HG03342 (cell line): Measurements from ENCODE around the gene IRX4.
"Not testable (repeated sequence)": the region's sequence is repeated elsewhere in the genome, so short reads cannot be mapped to it uniquely, and the experiment has no call there.

Experiments
- ATAC-seq: cut with Tn5 transposase; IDR thresholded peaks from one replicate; pipeline ENCODE4 v1.9.1; 2021; ENCODE audit warnings: mild to moderate bottlenecking, moderate library complexity; ENCODE audit not compliant: unreplicated experiment

Gene IRX4

DNA sequence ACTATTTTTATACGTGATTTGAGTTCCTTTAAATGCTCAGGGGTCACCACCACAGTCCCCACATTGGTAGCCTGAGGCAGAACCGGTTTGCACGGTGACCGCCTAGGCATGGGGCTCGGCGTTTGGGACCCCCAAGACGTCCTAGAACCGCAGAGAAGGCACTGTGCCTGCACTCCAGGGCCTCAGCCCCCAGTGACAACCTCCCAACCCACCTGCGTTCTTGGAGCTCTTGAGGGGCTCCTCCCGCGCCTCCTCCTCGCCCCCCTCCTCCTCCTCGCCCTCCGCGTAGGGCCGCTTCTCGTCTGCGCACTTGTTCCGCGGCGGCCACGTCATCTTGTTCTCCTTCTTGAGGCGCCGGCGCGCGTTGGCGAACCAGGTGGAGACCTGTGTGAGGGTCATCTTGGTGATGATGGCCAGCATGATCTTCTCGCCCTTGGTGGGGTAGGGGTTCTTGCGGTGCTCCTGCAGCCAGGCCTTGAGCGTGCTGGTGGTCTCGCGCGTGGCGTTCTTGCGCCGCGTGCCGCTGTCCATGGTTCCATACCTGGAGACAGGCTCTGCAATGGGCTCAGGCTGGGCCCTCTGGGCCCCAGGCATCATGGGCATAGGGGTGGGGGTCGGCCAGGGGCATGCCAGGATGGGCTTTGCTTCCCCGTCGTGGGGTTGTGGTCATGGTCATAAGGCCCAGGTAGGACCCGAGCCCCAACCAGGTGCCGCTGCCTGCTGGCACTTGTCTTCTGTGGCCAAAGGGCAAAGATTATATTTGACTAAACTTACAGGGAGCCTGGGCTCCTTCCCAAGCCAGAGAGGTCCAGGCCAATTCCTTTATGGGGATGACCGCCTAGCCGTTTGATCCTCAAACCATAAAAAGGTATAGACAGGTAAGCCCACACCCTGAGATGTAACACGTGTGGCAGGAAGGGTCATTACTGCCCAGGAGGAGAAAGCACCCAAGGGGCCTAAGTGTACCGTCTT, 3.1 kb downstream of the IRX4 start:
- no peak for ATAC-seq

DNA sequence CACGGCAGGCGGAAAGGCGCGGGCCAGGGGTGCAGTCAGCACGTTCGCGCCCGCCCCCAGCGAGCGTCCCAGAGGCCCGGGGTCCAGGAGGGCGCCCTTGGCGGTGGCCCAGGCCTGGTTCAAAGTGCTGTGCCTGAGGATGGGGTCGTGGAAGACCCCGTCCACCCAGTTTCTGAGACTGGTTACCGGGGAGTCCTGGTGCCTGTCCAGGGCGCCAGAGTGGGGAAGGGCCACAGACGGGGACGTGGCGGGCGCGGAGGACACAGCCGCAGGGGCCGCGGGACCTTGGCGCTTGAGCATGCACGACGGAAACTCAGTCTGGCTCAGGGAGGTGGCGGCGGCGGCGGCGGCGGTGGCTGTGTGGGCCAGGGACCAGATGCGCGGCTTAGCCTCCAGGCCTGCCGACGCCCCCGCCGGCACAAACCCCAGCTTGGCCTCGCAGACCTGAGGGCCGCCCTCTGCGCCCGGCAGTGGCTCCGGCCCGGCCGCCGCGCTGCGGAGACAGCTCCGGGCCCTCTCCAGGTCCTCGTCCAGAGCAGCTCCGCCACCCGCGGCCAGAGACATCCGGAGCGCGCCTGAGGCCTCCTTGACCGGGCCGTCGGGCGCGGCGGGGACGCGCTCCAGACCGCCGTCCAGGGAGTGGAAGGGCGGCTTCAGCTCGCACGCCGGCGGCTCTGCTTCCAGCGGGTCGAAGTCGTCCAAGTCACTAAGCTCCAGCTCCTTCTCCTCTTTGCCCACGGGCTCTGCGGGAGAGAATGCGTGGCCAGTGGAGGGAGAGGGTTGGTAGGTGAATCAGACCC, 4.5 kb downstream of the IRX4 start:
- ATAC-seq = no peak

DNA sequence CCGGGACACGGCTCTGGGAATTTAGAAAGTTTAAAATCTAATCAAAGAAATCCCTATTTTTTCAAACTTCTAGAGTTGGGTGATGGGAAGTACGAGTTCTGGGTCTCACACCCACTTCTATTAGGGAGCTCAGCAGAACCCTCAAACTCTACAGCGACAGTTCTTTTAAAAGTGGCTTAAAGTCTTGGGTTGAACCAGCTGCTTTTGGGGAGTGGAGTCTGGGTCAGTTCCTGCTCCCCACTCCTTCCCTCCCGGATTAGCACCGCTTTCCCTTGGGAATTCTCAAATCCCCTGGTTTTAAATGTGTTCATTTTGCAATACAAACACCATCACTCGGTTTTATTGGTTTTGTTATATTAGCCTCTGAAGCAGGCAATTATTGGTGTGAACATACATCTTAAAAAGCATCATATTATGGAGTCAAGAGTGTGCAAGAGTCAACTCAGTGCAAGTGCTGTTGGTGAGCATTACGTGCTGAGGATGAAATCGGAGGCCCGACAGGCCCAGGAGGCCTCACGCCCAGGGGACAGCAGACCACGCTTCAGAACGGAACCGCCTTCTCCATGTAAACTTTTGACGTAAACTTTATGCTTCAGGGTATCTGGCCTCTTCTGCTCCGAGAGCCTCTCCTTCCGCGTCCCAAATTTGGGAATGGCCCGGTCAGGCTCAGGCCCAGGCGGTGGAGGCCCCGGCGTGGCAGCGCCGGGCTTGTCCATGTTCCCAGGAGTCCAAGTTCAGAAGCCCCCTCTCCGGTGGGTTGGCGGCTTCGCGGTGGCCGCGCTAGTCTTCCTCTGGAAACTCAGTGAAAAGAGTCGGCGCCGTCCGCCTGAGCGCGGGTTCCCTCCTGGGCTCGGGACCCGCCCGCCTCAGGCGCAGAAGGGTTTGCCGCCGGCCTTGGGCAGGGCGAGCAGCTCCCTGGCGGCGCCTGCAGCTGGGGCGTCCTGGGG, 5.3 kb downstream of the IRX4 start:
- no peak for ATAC-seq

DNA sequence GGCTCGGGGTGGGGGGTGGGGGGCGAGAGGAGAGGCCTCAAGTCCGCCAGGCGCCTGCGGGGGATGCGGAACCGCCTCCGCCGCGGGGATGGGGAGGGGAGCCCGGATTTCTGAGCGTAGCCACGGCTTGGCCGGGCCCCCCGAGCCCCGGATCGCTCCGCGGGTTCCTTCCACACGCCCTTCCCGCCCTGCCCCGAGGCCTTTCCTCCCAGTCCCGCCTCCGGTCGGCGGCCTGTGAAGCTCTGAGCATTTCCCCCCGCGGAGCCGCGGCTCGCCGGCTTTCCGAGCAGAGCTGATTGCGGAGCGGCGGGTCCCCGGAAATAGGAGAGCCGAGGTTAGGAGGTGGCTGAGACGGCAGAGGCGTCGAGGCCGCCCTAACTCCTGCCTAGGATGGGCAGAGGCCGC, 6.1 kb downstream of the IRX4 start:
- ATAC-seq = no peak

DNA sequence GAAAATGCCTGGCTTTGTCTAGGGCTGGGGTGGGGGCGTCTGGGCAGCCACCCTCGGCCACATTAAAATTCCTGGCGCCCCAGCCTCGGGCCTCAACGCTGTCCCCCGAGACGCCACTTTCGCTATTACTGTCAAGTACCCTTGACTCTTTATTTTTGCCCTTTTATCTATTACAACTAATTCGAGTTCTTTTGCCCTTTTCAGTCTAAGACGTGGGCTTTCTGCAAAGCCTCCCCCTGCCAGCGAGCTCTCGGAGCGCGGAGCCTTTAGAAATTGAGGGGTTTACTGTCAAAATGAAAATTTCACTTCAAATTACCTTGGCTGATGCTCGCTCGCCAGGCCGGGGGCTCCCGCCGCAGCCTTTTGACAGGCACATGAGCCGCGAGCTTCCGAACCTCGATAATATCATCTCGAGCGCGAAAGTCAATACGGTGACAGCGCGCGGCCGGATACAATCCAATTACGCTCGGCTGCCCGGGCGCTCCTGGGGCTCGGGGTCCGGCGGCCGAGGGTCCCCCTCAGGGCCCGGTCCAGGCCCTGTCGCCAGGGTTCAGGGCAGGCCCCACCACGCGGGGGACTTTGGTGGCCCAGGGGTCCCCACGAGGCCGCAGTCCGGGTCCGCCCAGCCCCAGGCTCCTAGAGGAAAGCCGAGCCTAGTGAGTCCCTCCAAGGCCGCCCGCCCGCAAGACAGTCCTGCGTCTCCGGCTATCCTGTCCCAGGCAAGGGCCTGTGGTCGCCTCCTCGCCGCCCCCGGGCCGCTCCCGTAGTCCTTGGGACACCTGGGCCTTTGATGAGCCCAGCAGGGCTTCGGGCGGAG, 6.7 kb downstream of the IRX4 start:
- ATAC-seq = no peak

DNA sequence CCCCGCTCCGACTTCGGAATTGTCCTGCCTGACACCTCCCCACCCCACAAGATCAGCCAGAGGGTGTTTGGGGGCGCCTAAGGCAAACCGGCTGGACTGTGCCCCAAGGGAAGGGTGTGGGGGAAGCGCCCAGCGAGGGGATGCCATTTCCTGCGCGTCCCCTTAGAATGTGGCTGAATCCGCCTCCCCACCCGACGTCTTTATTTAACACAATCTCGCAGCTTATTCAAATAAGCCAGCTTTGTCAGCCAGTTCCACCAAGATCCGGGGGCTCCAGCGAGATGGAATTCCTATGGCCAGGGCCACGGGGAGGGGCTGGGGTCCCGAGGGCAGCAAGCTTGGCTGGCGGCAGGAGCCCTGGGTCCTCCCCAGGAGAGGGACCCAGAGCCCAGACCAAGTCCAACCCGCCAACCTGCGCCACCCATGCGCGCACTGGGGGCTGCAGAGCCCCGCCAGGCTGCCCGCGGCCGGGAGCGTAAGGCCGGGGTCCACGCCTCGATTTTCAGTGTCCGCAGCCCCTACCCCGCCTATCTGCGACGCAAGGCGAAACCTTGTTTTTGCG, 7.4 kb downstream of the IRX4 start:
- ATAC-seq = no peak

- no peak for ATAC-seq
Measured at GRCh38 chr5:1874771-1875220, 7.9 kb downstream of the IRX4 start.

- no peak for ATAC-seq
Measured at GRCh38 chr5:1874348-1874747, 8.4 kb downstream of the IRX4 start.

- no peak for ATAC-seq
Measured at GRCh38 chr5:1873243-1873959, 9.3 kb downstream of the IRX4 start.

DNA sequence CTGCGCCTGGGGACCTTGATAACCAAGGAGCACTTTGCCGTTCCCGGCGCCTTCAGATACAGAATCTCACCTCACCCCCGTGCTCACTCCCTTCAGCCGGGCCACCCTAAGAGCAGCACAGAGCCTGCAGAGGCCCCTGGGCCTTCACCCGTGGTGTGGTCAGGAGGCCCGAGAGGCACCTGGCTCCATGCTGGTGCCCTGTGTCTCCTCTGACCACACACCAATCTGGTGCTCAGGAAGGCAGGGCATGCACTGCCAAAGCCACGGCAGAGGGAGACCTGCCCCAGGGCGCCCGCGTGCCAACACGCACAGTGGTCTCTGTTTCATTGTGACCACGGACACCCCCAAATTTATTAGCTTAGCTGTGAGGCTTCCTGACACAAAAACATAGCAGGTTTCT, 11.3 kb downstream of the IRX4 start:
- no peak for ATAC-seq

- ATAC-seq = not testable (repeated sequence)
Measured at GRCh38 chr5:1870435-1871272, 12.1 kb downstream of the IRX4 start.

- no peak for ATAC-seq
Measured at GRCh38 chr5:1868886-1869475, 13.7 kb downstream of the IRX4 start.

- no peak for ATAC-seq
Measured at GRCh38 chr5:1867815-1868143, 14.9 kb downstream of the IRX4 start.

GRCh38 chr5:1867114-1867814, 15.5 kb downstream of the IRX4 start:
- no peak for ATAC-seq

- no peak for ATAC-seq
Measured at GRCh38 chr5:1865948-1866347, 16.8 kb downstream of the IRX4 start.

DNA sequence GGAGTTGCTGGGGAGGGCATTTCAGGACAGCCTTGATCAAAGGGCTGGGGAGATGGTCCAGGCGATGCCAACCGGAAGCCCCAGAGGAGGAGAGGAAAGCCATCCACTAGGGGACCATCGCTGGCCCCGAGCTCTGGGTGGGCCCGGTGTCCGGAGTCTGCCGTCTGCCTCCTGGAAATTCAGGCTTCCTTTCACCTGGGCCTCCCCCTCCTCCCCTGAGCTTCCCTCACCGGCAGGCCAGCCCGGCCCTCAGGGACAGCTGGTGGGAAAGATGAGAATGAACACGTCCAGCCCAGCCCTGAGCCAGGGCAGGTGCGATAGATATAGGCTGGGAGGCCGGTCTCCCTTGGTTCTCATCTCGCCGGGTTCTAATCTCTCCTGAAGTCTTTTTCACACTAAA, 17.2 kb downstream of the IRX4 start:
- no peak for ATAC-seq

DNA sequence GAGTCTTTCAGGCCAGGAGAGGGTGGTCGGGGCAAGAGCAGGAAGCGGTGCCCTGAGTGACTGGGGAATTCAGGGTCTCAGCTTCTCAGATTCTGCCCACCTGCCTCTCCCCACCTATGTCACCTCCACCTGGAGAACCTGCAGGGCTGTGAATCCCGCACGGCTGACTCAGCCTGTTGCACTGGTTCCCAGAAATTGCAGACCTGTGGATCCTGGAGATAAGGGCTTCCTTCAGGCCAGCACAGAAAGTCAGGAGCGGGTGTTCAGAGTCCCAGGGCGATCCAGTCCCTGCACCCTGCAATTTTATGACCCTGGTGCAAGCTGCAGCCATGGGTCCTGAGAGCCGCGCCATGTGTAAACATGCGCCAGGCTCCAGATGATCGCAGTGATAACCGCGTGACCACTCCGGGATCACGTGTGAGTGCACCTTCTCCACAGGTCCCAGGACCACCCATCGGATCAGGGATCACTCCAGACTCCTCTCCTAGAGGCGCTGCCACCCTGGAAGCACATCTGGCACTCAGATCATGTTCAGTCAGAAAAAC, 17.8 kb downstream of the IRX4 start:
- ATAC-seq = no peak
